GM19328 (cell line): ENCODE measurements around the gene CYB5R2.
A peak's percentile ranks its signal among the peaks of the same experiment; 100 is the strongest.
"Not testable (repeated sequence)": the region's sequence is repeated elsewhere in the genome, so short reads cannot be mapped to it uniquely, and the experiment has no call there.

Experiments
- ATAC-seq: cut with Tn5 transposase; IDR thresholded peaks from one replicate; pipeline ENCODE4 v1.9.1; 2021; ENCODE audit warnings: mild to moderate bottlenecking, moderate library complexity; ENCODE audit not compliant: unreplicated experiment

Gene CYB5R2

DNA sequence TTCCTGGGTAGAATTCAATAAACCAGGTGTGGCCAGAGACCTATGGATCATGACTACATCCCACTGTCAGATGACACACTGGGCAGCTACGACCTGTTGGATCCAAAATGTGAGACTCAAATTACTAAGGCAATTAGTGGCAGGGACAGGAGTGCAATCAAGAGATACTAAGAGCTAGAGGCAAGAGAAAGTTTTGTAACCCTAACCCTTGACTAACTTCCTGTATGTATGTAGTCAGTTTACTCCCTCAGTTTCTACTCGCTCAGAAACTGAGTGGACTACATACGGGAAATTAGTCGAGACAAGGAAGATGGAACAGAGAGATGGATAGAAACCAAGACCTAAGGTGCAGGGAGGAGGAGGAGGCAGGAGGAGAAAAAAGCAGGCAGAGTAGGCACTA, 2.7 kb downstream of the CYB5R2 start:
- no peak for ATAC-seq

- no peak for ATAC-seq
These were observed 4.4 kb downstream of the CYB5R2 start for GRCh38 chr11:7668911-7669310.

GRCh38 chr11:7668464-7668863, 4.8 kb downstream of the CYB5R2 start:
- no peak for ATAC-seq

- no peak for ATAC-seq
These were observed 5.8 kb downstream of the CYB5R2 start for GRCh38 chr11:7667460-7667859.

DNA sequence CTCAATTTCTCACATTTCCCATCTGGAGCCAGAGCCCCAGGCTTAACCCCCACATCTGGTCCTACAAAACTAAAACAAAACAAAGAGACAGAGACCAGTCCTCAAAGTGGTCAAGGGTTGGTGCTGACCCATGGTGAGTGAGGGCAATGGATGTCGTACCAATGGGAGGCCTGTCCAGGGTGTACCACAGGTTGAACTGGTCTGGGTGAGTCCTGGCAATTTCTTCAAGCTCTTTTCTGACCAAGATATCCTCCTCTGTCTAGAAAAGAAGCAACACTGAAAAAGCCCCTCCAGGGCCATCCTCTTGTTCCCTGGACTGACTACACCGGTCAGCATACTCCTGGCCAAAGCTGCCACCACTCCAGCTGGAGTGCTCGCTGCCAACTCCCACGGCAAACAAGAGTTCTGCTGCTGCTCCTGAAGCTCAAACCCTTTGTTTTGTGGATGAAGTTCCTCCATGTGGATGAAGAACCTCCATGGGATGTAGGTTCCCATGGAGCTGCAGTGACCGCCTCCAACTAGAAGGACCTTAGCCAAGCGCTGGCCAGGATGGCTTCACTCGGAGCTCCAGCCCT, 6.9 kb downstream of the CYB5R2 start:
- ATAC-seq = no peak

- ATAC-seq = peak; percentile 96
These were observed 7.6 kb downstream of the CYB5R2 start for GRCh38 chr11:7665473-7666291.

DNA sequence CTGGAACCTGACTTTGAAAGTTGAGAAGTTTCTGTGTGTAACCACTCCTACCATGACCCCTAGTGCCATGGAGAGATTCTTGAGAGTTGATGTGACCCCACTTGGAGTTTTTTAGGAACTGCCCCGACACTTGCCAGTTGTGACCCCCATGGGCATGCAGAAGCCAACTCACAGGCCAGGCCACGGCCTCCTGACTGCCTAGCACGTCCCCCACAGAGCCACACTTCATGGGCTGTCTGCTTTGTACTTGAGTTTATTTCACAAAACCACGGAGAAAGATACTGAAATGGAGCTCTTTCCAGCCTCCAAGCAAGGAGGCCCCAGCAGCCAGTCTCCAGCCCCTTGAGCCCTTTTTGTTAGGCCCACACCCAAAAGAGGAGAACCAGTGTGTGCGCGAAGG, 8.4 kb downstream of the CYB5R2 start:
- no peak for ATAC-seq

DNA sequence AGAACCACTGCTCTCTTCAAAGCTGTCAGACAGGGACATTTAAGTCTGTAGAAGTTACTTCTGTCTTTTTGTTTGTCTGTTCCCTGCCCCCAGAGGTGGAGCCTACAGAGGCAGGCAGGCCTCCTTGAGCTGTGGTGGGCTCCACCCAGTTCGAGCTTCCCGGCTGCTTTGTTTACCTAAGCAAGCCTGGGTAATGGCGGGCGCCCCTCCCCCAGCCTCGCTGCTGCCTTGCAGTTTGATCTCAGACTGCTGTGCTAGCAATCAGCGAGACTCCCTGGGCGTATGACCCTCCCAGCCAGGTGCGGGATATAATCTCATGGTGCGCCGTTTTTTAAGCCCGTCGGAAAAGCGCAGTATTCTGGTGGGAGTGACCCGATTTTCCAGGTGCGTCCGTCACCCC, 9.8 kb downstream of the CYB5R2 start:
- ATAC-seq = not testable (repeated sequence)

GRCh38 chr11:7657306-7658025, 15.8 kb downstream of the CYB5R2 start:
- no peak for ATAC-seq

DNA sequence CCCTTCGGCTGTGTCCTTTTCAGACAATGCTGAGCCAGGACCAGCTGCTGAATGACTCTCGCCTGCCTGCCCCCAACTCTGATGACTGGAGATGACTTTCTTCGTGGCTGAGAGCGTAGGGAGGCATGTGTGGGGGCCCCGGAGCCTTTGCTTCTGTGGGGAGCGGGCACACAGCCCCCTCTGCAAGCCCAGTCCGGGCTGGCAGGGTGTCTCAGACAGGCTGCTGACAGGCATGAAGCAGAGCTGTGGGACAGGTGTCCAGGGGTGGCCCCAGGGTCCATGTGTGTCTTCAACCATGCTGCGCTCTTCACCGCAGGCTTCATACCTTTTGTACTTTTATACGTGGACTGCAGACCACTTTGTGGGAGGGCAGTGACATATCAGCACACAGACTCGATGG, 16.6 kb downstream of the CYB5R2 start:
- no peak for ATAC-seq

GRCh38 chr11:7655253-7656217, 17.8 kb downstream of the CYB5R2 start:
- no peak for ATAC-seq

GRCh38 chr11:7654195-7654705, 19.1 kb downstream of the CYB5R2 start:
- ATAC-seq = no peak

- no peak for ATAC-seq
These were observed 21.6 kb downstream of the CYB5R2 start for GRCh38 chr11:7651700-7652099.

DNA sequence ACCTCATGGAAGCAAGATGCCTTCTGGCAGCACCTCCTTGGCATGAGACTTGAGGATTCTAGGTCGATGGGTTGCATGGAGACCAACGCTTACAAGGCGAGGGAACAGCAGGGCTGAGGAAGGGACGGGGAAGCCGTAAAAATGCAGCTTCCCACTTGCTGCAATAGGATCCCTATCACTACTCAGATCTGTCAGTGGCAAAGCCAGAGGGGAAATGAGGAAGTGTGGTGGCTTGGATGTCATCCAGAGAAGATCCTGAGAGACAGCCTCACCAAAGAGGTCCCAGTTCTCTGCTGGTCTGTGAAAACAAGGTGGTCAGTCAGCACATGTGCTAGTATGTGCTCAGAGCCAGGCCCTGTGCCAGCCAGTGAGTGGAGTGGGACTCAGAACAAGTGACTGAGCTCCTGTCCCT, 22.2 kb downstream of the CYB5R2 start:
- no peak for ATAC-seq

DNA sequence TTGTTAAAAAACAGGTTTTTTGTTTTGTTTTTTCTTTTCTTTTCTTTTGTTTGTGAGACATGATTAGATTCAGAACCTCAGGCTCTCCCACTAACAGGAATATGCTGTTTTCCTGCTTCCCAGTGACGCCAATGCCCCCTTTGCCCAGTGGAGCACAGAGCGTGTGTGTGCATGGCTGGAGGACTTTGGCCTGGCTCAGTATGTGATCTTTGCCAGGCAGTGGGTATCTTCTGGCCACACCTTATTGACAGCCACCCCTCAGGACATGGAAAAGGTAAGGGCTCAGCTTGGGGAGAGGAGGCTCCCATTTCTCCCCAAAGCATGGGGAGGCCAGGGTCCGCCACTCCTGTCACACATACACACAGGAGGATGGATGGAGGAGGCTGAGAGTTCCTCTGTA, 25.0 kb downstream of the CYB5R2 start:
- no peak for ATAC-seq

- no peak for ATAC-seq
These were observed 26.4 kb downstream of the CYB5R2 start for GRCh38 chr11:7646866-7647265.

DNA sequence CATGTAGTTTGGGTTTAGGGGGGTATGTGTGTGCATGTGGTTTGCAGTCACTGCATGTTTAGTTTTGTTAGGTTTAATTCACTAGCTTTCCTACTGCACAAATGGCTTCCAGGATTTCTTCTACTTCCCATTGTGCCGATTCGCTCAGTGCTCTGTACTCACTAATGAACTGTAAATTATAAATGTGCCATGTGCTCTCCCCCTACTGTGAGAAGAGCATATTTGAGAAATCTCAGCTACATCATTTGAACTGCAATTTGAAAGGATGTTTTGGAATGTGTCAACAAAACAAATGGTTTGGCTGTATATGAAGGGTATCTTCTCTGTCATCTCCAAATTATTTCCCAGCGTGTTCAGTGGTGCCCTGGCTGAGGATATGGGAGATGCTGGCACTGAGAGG, 28.1 kb downstream of the CYB5R2 start:
- ATAC-seq = no peak

GRCh38 chr11:7643314-7643713, 30.0 kb downstream of the CYB5R2 start:
- ATAC-seq = no peak

DNA sequence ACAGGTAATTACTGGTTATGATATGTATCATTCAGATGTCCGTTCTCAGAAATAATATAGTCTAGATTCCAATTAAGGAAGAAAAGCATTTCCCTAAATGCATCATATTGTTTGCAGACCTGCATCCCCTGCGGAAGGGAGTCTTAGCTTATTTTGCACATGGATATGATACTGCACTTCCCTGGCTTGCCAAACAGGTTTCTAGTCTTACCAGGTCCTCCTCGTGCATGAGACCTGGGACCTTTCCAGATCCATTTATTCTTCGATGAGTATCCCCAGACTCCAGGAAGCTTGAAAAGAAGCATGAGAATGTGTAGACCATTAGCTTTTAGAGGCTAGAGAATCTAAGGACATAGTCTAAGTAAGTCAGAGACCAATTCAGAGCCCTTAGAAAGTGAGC, 30.6 kb downstream of the CYB5R2 start:
- ATAC-seq = no peak

GRCh38 chr11:7640816-7641215, 32.5 kb downstream of the CYB5R2 start:
- ATAC-seq = no peak

- ATAC-seq = no peak
These were observed 33.7 kb downstream of the CYB5R2 start for GRCh38 chr11:7639643-7640025.
